DND-41 (cell line): ENCODE data around the gene RAPGEF1.

Experiments used
- CTCF ChIP-seq: IDR thresholded peaks from 2 replicates; pipeline ENCODE4 v1.5.1; 2012; ENCODE audit warnings: borderline replicate concordance, low read length, moderate library complexity, mild to moderate bottlenecking; ENCODE audit not compliant: poor library complexity, severe bottlenecking; ENCODE audit errors: extremely low read depth
- EZH2 ChIP-seq: IDR thresholded peaks from 3 replicates; pipeline ENCODE4 v1.6.1; 2012; ENCODE audit warnings: borderline replicate concordance, low read depth, mild to moderate bottlenecking, moderate library complexity, low read length, inconsistent platforms; ENCODE audit not compliant: severe bottlenecking

- no peak for TF ChIP-seq CTCF
- no peak for TF ChIP-seq EZH2
Observed at GRCh38 chr9:131740898-131741297, 1.0 kb upstream of the RAPGEF1 start.
